Spleen (tissue), 7 donors: ENCODE results near the gene IL18.

ENCODE experiments used
- CTCF ChIP-seq, 11 experiments: fragments of 200-600 bp in 7 of 11; fragments of 450-650 bp in 4 of 11; sonication (generic) in 4 of 11; IDR thresholded peaks in 8 of 11; conservative IDR thresholded peaks in 3 of 11; 1 replicate in 7 of 11; 2 replicates in 4 of 11; pipeline versions ENCODE4 v1.4.0 to v1.8.0; 2016 to 2021; ENCODE audit warnings: antibody characterized with exemption in 11 of 11, inconsistent platforms in 4 of 11, mild to moderate bottlenecking in 1 of 11
- POLR2A ChIP-seq, 3 donors: fragments of 450-650 bp; IDR thresholded peaks; one replicate each; pipeline ENCODE4 v1.5.1; 2017; ENCODE audit warnings: antibody characterized with exemption in 3 of 3, mild to moderate bottlenecking in 1 of 3
- donor health status: DM: no; HTN: no; CAD: no; lungs with moderate emphysema.
- donor health status: DM: no; HTN: no; CAD: no.
- donor health status: DM: no; HTN: no; CAD: no.

GRCh38 chr11:112167145-112167544 is 3.3 kb upstream of the IL18 start, which contains the start of gene TEX12:
- TF ChIP-seq CTCF (IDR thresholded peaks at IDR 0.05 in 8 of 11, conservative IDR thresholded peaks at IDR 0.05 in 3 of 11) (no peak), POLR2A (IDR thresholded peaks at IDR 0.05) (no peak)
